ENCODE data around the gene SP140L. TPM values are rescaled to one million over a fixed set of nuclear protein-coding genes. Genes with fewer than 3 reads are reported as not detected.

The SP140L gene
- polyA plus RNA-seq, 1 of the 3 experiments (the other 2 are of a cell fraction) = 13.5 TPM

DNA sequence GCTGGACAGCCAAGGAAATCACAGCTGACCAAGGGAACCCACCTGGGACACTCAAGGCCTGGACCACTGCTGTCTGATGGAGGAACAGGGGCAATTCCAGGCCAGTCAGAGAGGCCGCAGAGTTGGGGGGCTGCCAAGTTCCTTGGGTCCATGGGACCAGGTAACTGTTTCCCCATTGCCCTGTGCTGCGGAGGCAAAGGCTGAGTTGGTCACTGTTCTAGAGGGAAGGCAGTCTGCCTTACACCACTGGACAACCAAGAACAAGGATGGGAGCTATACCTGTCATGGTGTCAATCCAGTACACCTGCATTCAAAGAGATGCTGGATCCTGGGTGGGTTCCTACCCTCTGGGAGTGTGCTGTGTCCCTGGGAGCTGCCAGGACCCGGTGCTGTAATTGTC, 9.6 kb upstream of the SP140L start:
- no peaks in the 10 kb centered on the region for H3K9me2 ChIP-seq
- H3K27me3 ChIP-seq (ENCODE audit: insufficient read depth) = no peaks in the 10 kb centered on the region
- no peaks in the 10 kb centered on the region for H3K79me2 ChIP-seq (ENCODE audit: insufficient read depth)
- H3K4me2 ChIP-seq = no peak overlapping the region
- H3K4me3 ChIP-seq (ENCODE audit: low read depth in 2 of 2, low read length in 1 of 2) = no peak overlapping the region
- H4K20me1 ChIP-seq (ENCODE audit: insufficient read depth) = no peaks in the 10 kb centered on the region
- ChIA-PET POLR2A (no interaction called here), CTCF (no interaction called here)
- H3K27ac ChIP-seq (ENCODE audit: low read depth in 2 of 2, low read length in 1 of 2) = no peak overlapping the region
- no peak overlapping the region for H3K9ac ChIP-seq
- H3K9me3 ChIP-seq = no peaks in the 10 kb centered on the region
- no peaks in the 10 kb centered on the region for H3K36me3 ChIP-seq (replicated peaks in 1 of 2; ENCODE audit: control insufficient read depth in 1 of 2, insufficient read depth in 2 of 2, low read length in 1 of 2)
- no peak overlapping the region for H2AFZ ChIP-seq (ENCODE audit: low read depth)
- DNase-seq = no peak
- no peak for TF ChIP-seq CHD2 (IDR thresholded peaks at IDR 0.05; ENCODE audit: low read length, partially characterized antibody)
- TF ChIP-seq POLR2AphosphoS5 (IDR thresholded peaks at IDR 0.05; ENCODE audit: low read depth, low read length) = no peak
- no peak for TF ChIP-seq EZH2phosphoT487 (IDR thresholded peaks at IDR 0.05; ENCODE audit: borderline replicate concordance, low read depth)
- TF ChIP-seq NFIC (IDR thresholded peaks at IDR 0.05; ENCODE audit: borderline replicate concordance) = no peak
- TF ChIP-seq, protein P1, sequence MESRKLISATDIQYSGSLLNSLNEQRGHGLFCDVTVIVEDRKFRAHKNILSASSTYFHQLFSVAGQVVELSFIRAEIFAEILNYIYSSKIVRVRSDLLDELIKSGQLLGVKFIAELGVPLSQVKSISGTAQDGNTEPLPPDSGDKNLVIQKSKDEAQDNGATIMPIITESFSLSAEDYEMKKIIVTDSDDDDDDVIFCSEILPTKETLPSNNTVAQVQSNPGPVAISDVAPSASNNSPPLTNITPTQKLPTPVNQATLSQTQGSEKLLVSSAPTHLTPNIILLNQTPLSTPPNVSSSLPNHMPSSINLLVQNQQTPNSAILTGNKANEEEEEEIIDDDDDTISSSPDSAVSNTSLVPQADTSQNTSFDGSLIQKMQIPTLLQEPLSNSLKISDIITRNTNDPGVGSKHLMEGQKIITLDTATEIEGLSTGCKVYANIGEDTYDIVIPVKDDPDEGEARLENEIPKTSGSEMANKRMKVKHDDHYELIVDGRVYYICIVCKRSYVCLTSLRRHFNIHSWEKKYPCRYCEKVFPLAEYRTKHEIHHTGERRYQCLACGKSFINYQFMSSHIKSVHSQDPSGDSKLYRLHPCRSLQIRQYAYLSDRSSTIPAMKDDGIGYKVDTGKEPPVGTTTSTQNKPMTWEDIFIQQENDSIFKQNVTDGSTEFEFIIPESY (IDR thresholded peaks at IDR 0.05; ENCODE audit: borderline replicate concordance, low read depth) = no peak
- TF ChIP-seq, protein P2, sequence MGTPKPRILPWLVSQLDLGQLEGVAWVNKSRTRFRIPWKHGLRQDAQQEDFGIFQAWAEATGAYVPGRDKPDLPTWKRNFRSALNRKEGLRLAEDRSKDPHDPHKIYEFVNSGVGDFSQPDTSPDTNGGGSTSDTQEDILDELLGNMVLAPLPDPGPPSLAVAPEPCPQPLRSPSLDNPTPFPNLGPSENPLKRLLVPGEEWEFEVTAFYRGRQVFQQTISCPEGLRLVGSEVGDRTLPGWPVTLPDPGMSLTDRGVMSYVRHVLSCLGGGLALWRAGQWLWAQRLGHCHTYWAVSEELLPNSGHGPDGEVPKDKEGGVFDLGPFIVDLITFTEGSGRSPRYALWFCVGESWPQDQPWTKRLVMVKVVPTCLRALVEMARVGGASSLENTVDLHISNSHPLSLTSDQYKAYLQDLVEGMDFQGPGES (IDR thresholded peaks at IDR 0.05; ENCODE audit: low read depth, low read length) = no peak
- no peak for TF ChIP-seq MXI1 (IDR thresholded peaks at IDR 0.05; ENCODE audit: low read depth, low read length)
- TF ChIP-seq GABPA (IDR thresholded peaks at IDR 0.05; ENCODE audit: low read depth) = no peak
- no peak for TF ChIP-seq NRF1 (IDR thresholded peaks at IDR 0.05; ENCODE audit: low read depth, low read length)
- TF ChIP-seq, protein P3, sequence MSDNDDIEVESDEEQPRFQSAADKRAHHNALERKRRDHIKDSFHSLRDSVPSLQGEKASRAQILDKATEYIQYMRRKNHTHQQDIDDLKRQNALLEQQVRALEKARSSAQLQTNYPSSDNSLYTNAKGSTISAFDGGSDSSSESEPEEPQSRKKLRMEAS (IDR thresholded peaks at IDR 0.05; ENCODE audit: low read depth) = no peak
- TF ChIP-seq RFX5 (IDR thresholded peaks at IDR 0.05; ENCODE audit: low read length) = no peak
- TF ChIP-seq, protein P4, sequence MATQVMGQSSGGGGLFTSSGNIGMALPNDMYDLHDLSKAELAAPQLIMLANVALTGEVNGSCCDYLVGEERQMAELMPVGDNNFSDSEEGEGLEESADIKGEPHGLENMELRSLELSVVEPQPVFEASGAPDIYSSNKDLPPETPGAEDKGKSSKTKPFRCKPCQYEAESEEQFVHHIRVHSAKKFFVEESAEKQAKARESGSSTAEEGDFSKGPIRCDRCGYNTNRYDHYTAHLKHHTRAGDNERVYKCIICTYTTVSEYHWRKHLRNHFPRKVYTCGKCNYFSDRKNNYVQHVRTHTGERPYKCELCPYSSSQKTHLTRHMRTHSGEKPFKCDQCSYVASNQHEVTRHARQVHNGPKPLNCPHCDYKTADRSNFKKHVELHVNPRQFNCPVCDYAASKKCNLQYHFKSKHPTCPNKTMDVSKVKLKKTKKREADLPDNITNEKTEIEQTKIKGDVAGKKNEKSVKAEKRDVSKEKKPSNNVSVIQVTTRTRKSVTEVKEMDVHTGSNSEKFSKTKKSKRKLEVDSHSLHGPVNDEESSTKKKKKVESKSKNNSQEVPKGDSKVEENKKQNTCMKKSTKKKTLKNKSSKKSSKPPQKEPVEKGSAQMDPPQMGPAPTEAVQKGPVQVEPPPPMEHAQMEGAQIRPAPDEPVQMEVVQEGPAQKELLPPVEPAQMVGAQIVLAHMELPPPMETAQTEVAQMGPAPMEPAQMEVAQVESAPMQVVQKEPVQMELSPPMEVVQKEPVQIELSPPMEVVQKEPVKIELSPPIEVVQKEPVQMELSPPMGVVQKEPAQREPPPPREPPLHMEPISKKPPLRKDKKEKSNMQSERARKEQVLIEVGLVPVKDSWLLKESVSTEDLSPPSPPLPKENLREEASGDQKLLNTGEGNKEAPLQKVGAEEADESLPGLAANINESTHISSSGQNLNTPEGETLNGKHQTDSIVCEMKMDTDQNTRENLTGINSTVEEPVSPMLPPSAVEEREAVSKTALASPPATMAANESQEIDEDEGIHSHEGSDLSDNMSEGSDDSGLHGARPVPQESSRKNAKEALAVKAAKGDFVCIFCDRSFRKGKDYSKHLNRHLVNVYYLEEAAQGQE (IDR thresholded peaks at IDR 0.05; ENCODE audit: low read depth, low read length) = no peak
- TF ChIP-seq ELF1 (IDR thresholded peaks at IDR 0.05) = no peak
- TF ChIP-seq, protein P5, sequence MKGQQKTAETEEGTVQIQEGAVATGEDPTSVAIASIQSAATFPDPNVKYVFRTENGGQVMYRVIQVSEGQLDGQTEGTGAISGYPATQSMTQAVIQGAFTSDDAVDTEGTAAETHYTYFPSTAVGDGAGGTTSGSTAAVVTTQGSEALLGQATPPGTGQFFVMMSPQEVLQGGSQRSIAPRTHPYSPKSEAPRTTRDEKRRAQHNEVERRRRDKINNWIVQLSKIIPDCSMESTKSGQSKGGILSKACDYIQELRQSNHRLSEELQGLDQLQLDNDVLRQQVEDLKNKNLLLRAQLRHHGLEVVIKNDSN (IDR thresholded peaks at IDR 0.05; ENCODE audit: borderline replicate concordance, low read depth) = no peak
- TF ChIP-seq, protein P6, sequence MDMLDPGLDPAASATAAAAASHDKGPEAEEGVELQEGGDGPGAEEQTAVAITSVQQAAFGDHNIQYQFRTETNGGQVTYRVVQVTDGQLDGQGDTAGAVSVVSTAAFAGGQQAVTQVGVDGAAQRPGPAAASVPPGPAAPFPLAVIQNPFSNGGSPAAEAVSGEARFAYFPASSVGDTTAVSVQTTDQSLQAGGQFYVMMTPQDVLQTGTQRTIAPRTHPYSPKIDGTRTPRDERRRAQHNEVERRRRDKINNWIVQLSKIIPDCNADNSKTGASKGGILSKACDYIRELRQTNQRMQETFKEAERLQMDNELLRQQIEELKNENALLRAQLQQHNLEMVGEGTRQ (IDR thresholded peaks at IDR 0.05; ENCODE audit: borderline replicate concordance, low read depth, low read length) = no peak
- no peak for TF ChIP-seq RAD21 (IDR thresholded peaks at IDR 0.05; ENCODE audit: low read length)
- no peak for TF ChIP-seq FOSL2 (IDR thresholded peaks at IDR 0.05; ENCODE audit: borderline replicate concordance, low read depth)
- H3F3A ChIP-seq (replicated peaks; ENCODE audit: insufficient read depth) = peaks cover 3% of the 10 kb centered on the region
- 10% methylated on average over 2 of the region's 3 CpGs for WGBS (ENCODE audit: low lambda C conversion rate)
- H3K4me1 ChIP-seq (ENCODE audit: control insufficient read depth in 1 of 2, insufficient read depth in 2 of 2, low read depth in 1 of 2, low read length in 1 of 2) = no peaks in the 10 kb centered on the region; a peak in 1 of 4 replicates

All from SK-N-SH (cell line).